SK-N-SH (cell line): ENCODE measurements around the gene UST. TPM values are rescaled to one million over a fixed set of nuclear protein-coding genes. Genes with fewer than 3 reads are reported as not detected.

Experiments used
- CTCF ChIA-PET: fragments of 300-600, 350-600 bp; formaldehyde crosslinking; extraction: SDS; loops from one replicate; lab custom pipeline; 2021; lab: Yijun Ruan, JAX
- POLR2A ChIA-PET: fragments of 350-600 bp; sonication (Branson Sonifier 250); formaldehyde crosslinking; extraction: SDS; loops from one replicate; lab custom pipeline; 2020; ENCODE audit warnings: antibody characterized with exemption, inconsistent platforms; lab: Yijun Ruan, JAX
- DNase-seq: peaks from one replicate; pipeline ENCODE4 v3.0.0; 2012
- H2AFZ ChIP-seq: fragments of 200-600 bp; sonication (generic); 2 replicates; pipeline ENCODE4 v1.8.1; 2016; ENCODE audit warnings: antibody characterized with exemption, mild to moderate bottlenecking, low read depth
- H3F3A ChIP-seq: fragments of 200-600 bp; sonication (generic); replicated peaks from 2 replicates; pipeline ENCODE3; 2016; ENCODE audit warnings: antibody characterized with exemption, mild to moderate bottlenecking; ENCODE audit not compliant: insufficient read depth
- H3K27ac ChIP-seq, 2 experiments: fragments of 200-500 bp in 1 of 2; fragments of 200-600 bp in 1 of 2; sonication (Bioruptor generic) in 1 of 2; sonication (generic), shearing (Covaris generic) in 1 of 2; 2 replicates each; pipeline versions ENCODE4 v1.5.1 to v1.6.1; 2014 to 2016; ENCODE audit warnings: low read depth in 2 of 2, inconsistent platforms in 1 of 2, low read length in 1 of 2, mild to moderate bottlenecking in 1 of 2, mixed read lengths in 1 of 2
- H3K27me3 ChIP-seq: fragments of 200-600 bp; sonication (generic), shearing (Covaris generic); 2 replicates; pipeline ENCODE4 v1.6.1; 2016; ENCODE audit warnings: mixed run types; ENCODE audit not compliant: insufficient read depth
- H3K36me3 ChIP-seq, 2 experiments: fragments of 200-500 bp in 1 of 2; fragments of 200-600 bp in 1 of 2; sonication (Bioruptor generic) in 1 of 2; sonication (generic) in 1 of 2; replicated peaks in 1 of 2; 2 replicates each; pipeline versions ENCODE3 to v1.5.1; 2014 to 2016; ENCODE audit warnings: low read length in 1 of 2, mild to moderate bottlenecking in 1 of 2; ENCODE audit not compliant: insufficient read depth in 2 of 2, control insufficient read depth in 1 of 2
- H3K4me1 ChIP-seq, 2 experiments: fragments of 200-500 bp in 1 of 2; fragments of 200-600 bp in 1 of 2; sonication (Bioruptor generic) in 1 of 2; sonication (generic), shearing (Covaris generic) in 1 of 2; 2 replicates each; pipeline versions ENCODE4 v1.5.1 to v1.6.1; 2014 to 2016; ENCODE audit warnings: low read depth in 1 of 2, low read length in 1 of 2, mixed run types in 1 of 2; ENCODE audit not compliant: insufficient read depth in 2 of 2, control insufficient read depth in 1 of 2
- H3K4me2 ChIP-seq: fragments of 200-600 bp; sonication (generic), shearing (Covaris generic); 2 replicates; pipeline ENCODE4 v1.6.1; 2017; ENCODE audit warnings: mixed run types
- H3K4me3 ChIP-seq, 2 experiments: fragments of 200-500 bp in 1 of 2; fragments of 200-600 bp in 1 of 2; sonication (Bioruptor generic) in 1 of 2; sonication (generic), shearing (Covaris generic) in 1 of 2; 2 replicates each; pipeline versions ENCODE4 v1.5.1 to v1.8.1; 2014 to 2016; ENCODE audit warnings: low read depth in 2 of 2, inconsistent platforms in 1 of 2, low read length in 1 of 2, mild to moderate bottlenecking in 1 of 2, mixed read lengths in 1 of 2, moderate library complexity in 1 of 2
- H3K79me2 ChIP-seq: fragments of 200-600 bp; sonication (generic); 2 replicates; pipeline ENCODE4 v1.8.1; 2017; ENCODE audit warnings: mild to moderate bottlenecking; ENCODE audit not compliant: insufficient read depth
- H3K9ac ChIP-seq: fragments of 200-600 bp; sonication (generic); 2 replicates; pipeline ENCODE4 v1.6.1; 2017; ENCODE audit warnings: mixed run types
- H3K9me2 ChIP-seq: fragments of 200-600 bp; sonication (generic); 2 replicates; pipeline ENCODE4 v1.6.1; 2017; ENCODE audit warnings: mixed run types
- H3K9me3 ChIP-seq: fragments of 200-600 bp; sonication (generic); 2 replicates; pipeline ENCODE4 v1.6.1; 2017; ENCODE audit warnings: mixed run types, mild to moderate bottlenecking, moderate library complexity
- H4K20me1 ChIP-seq: fragments of 200-600 bp; sonication (generic); 2 replicates; pipeline ENCODE4 v1.6.1; 2017; ENCODE audit warnings: mild to moderate bottlenecking, mixed run types; ENCODE audit not compliant: insufficient read depth
- EP300 ChIP-seq, 2 experiments: IDR thresholded peaks; 2 replicates each; pipeline versions ENCODE4 v1.4.0 to v1.6.1; 2012; ENCODE audit warnings: borderline replicate concordance in 1 of 2, low read depth in 1 of 2, low read length in 1 of 2
- FOSL2 ChIP-seq: IDR thresholded peaks from 2 replicates; pipeline ENCODE4 v1.4.0; 2012; ENCODE audit warnings: low read depth, mild to moderate bottlenecking, moderate library complexity, borderline replicate concordance
- NFIC ChIP-seq: IDR thresholded peaks from 2 replicates; pipeline ENCODE4 v1.4.0; 2012; ENCODE audit warnings: borderline replicate concordance
- POLR2AphosphoS5 ChIP-seq: IDR thresholded peaks from 2 replicates; pipeline ENCODE4 v1.6.1; 2012; ENCODE audit warnings: low read depth, low read length
- RFX5 ChIP-seq: IDR thresholded peaks from 2 replicates; pipeline ENCODE4 v1.6.1; 2012; ENCODE audit warnings: mild to moderate bottlenecking, improper control_type of control experiment, low read length
- RXRA ChIP-seq: IDR thresholded peaks from 2 replicates; pipeline ENCODE4 v1.4.0; 2012; ENCODE audit warnings: low read depth, mild to moderate bottlenecking, borderline replicate concordance
- WGBS: methylation state at CpG from one replicate; pipeline ENCODE4 v1.1.6; 2017; ENCODE audit warnings: low lambda C conversion rate; 5-methylcytosine and 5-hydroxymethylcytosine counted together
- polyA plus RNA-seq, 3 experiments: library from polyadenylated mRNA; depleted of rRNA; stranded (reverse); fragments of >200 nt; gene quantifications; 2 replicates each; pipeline ENCODE4 v1.2.3, GENCODE V29; 2012
- TF ChIP-seq, protein P1 (sequence below): fragments of 150-350 bp; IDR thresholded peaks from 2 replicates; pipeline ENCODE4 v1.6.1; 2016; ENCODE audit warnings: mild to moderate bottlenecking, low read depth, low read length
- TF ChIP-seq, protein P2 (sequence below): IDR thresholded peaks from 2 replicates; pipeline ENCODE4 v1.6.1; 2012; ENCODE audit warnings: mild to moderate bottlenecking, low read depth, low read length, moderate library complexity
- TF ChIP-seq, protein P3 (sequence below): IDR thresholded peaks from 2 replicates; pipeline ENCODE4 v1.4.0; 2012; ENCODE audit warnings: low read depth, borderline replicate concordance
- TF ChIP-seq, protein P4 (sequence below): IDR thresholded peaks from 2 replicates; pipeline ENCODE4 v1.4.0; 2012; ENCODE audit warnings: low read depth, borderline replicate concordance

The UST gene
- polyA plus RNA-seq, 1 of the 3 experiments (the other 2 are of a cell fraction): 1.7 TPM

DNA sequence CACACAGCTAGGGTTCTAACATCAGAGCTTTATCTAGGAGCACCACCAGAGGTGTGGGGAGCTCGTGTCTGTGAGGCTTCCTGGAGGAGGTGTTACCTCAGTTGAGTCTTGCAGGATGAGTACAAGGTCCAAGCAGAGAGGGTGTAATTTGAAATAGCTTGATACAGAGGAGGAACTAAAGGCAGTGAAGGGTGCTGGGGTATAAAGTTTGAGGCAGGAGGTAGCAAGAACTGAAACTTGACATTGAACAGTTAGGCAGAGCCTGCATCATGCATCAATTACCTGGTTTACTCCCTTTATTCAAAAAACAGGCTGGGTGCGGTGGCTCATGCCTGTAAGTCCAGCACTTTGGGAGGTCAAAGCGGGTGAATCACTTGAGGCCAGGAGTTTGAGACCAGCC, 241.2 kb downstream of the UST start:
- no peak for DNase-seq
- ChIA-PET CTCF (interaction anchor here (2.6 kb wide), 1 partner anchor 14 kb away, joined by 7 read pairs; no protein-coding TSS in a partner anchor), POLR2A (no interaction called here)
- no peak overlapping the region for H3K4me3 ChIP-seq
- no peak for TF ChIP-seq NFIC
- no peak for TF ChIP-seq FOSL2
- TF ChIP-seq, protein P1, sequence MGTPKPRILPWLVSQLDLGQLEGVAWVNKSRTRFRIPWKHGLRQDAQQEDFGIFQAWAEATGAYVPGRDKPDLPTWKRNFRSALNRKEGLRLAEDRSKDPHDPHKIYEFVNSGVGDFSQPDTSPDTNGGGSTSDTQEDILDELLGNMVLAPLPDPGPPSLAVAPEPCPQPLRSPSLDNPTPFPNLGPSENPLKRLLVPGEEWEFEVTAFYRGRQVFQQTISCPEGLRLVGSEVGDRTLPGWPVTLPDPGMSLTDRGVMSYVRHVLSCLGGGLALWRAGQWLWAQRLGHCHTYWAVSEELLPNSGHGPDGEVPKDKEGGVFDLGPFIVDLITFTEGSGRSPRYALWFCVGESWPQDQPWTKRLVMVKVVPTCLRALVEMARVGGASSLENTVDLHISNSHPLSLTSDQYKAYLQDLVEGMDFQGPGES: no peak
- TF ChIP-seq, protein P2, sequence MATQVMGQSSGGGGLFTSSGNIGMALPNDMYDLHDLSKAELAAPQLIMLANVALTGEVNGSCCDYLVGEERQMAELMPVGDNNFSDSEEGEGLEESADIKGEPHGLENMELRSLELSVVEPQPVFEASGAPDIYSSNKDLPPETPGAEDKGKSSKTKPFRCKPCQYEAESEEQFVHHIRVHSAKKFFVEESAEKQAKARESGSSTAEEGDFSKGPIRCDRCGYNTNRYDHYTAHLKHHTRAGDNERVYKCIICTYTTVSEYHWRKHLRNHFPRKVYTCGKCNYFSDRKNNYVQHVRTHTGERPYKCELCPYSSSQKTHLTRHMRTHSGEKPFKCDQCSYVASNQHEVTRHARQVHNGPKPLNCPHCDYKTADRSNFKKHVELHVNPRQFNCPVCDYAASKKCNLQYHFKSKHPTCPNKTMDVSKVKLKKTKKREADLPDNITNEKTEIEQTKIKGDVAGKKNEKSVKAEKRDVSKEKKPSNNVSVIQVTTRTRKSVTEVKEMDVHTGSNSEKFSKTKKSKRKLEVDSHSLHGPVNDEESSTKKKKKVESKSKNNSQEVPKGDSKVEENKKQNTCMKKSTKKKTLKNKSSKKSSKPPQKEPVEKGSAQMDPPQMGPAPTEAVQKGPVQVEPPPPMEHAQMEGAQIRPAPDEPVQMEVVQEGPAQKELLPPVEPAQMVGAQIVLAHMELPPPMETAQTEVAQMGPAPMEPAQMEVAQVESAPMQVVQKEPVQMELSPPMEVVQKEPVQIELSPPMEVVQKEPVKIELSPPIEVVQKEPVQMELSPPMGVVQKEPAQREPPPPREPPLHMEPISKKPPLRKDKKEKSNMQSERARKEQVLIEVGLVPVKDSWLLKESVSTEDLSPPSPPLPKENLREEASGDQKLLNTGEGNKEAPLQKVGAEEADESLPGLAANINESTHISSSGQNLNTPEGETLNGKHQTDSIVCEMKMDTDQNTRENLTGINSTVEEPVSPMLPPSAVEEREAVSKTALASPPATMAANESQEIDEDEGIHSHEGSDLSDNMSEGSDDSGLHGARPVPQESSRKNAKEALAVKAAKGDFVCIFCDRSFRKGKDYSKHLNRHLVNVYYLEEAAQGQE: no peak
- no peak for TF ChIP-seq POLR2AphosphoS5
- TF ChIP-seq RFX5: no peak
- TF ChIP-seq EP300 (IDR thresholded peaks at IDR 0.05; ENCODE audit: borderline replicate concordance in 1 of 2, low read depth in 1 of 2, low read length in 1 of 2): no peak
- TF ChIP-seq, protein P3, sequence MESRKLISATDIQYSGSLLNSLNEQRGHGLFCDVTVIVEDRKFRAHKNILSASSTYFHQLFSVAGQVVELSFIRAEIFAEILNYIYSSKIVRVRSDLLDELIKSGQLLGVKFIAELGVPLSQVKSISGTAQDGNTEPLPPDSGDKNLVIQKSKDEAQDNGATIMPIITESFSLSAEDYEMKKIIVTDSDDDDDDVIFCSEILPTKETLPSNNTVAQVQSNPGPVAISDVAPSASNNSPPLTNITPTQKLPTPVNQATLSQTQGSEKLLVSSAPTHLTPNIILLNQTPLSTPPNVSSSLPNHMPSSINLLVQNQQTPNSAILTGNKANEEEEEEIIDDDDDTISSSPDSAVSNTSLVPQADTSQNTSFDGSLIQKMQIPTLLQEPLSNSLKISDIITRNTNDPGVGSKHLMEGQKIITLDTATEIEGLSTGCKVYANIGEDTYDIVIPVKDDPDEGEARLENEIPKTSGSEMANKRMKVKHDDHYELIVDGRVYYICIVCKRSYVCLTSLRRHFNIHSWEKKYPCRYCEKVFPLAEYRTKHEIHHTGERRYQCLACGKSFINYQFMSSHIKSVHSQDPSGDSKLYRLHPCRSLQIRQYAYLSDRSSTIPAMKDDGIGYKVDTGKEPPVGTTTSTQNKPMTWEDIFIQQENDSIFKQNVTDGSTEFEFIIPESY: no peak
- TF ChIP-seq, protein P4, sequence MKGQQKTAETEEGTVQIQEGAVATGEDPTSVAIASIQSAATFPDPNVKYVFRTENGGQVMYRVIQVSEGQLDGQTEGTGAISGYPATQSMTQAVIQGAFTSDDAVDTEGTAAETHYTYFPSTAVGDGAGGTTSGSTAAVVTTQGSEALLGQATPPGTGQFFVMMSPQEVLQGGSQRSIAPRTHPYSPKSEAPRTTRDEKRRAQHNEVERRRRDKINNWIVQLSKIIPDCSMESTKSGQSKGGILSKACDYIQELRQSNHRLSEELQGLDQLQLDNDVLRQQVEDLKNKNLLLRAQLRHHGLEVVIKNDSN: no peak
- TF ChIP-seq RXRA: no peak
- H3F3A ChIP-seq: no peaks in the 10 kb centered on the region
- WGBS: 71% methylated on average over 3 of the region's 3 CpGs
- H3K27ac ChIP-seq: no peak overlapping the region
- H2AFZ ChIP-seq: no peak overlapping the region
- no peaks in the 10 kb centered on the region; a peak in 1 of 4 replicates for H3K4me1 ChIP-seq
- no peaks in the 10 kb centered on the region for H3K27me3 ChIP-seq
- H4K20me1 ChIP-seq: no peaks in the 10 kb centered on the region
- H3K9ac ChIP-seq: no peak overlapping the region
- H3K36me3 ChIP-seq: no peaks in the 10 kb centered on the region
- no peaks in the 10 kb centered on the region for H3K9me3 ChIP-seq
- no peak overlapping the region for H3K4me2 ChIP-seq
- H3K79me2 ChIP-seq: no peaks in the 10 kb centered on the region
- no peaks in the 10 kb centered on the region for H3K9me2 ChIP-seq
